ENCODE results near the gene ZNF296.
"Not testable (repeated sequence)": the region's sequence is repeated elsewhere in the genome, so short reads cannot be mapped to it uniquely, and the experiment has no call there.

ZNF296 gene

GRCh38 chr19:45076029-45076850, at the start of gene ZNF296:
TSS of gene ZNF296 (minus strand) at chr19:45076478. CDS start at chr19:45076373, 105 bp downstream.
- DNase-seq: peak; percentile 69

GRCh38 chr19:45125360-45125759, 49.1 kb upstream of the ZNF296 start:
- no peak for DNase-seq

DNA sequence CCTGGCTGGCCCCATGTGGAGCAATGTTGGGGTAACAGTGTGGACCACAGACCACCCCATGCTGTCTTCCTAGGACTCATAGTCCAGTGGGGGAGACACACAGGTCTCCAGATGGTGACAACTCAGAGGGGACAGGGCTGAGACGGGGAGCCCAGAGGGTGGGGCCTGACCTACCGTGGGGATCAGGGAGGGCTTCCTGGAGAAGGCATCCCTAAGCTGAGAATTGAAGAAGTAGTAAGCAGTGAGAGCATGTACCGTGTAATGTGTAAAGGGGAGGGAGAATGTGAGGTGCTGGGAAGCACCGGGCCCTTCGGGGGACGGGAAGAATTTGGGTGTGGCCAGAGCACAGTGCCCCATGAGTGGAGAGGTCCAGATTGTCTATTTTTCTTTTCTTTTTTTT, 47.7 kb upstream of the ZNF296 start:
- no peak for DNase-seq

DNA sequence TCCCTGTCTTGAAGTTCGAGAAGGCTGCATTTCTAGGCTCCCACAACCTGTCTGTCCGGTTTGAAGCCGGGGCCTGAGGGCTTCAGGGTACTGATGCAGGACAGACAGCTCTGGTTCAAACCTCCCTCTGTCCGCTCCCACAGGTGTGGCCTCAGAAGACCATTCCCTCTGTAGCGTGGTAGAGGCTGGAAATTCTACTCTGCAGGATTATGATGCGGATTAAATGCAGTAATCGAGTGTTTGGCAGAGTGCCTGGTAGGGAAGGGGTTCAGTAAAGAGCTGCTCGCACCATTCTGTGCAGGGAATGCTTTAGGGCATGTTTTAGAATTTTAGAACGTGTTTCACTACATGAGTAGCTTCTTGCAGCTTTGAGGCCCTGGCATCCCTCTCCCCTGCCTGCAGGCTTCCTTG, 47.2 kb upstream of the ZNF296 start:
- no peak for DNase-seq

GRCh38 chr19:45122832-45123231, 46.6 kb upstream of the ZNF296 start:
- DNase-seq: no peak

- DNase-seq: no peak
These were observed 45.6 kb upstream of the ZNF296 start for GRCh38 chr19:45121827-45122345.

DNA sequence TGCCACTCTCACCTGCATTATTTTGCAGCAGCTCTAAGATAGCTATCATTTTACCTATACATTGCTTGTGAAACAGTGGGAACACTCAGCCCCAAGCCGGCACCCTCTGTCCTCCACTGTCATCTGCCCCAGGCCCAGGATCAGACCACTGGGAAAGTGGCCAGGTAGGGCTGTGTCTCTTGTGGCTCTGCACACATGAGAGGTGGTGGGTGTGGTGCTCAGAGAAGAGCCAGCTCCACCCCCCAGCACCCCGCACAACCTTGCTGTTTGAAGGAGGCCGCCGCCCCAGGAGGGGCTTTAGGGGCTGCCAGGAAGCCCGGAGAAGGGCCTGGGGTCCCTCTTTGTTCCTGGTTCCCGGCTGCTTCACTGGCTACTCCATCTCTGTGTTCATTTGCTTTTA, 43.3 kb upstream of the ZNF296 start:
- no peak for DNase-seq

DNA sequence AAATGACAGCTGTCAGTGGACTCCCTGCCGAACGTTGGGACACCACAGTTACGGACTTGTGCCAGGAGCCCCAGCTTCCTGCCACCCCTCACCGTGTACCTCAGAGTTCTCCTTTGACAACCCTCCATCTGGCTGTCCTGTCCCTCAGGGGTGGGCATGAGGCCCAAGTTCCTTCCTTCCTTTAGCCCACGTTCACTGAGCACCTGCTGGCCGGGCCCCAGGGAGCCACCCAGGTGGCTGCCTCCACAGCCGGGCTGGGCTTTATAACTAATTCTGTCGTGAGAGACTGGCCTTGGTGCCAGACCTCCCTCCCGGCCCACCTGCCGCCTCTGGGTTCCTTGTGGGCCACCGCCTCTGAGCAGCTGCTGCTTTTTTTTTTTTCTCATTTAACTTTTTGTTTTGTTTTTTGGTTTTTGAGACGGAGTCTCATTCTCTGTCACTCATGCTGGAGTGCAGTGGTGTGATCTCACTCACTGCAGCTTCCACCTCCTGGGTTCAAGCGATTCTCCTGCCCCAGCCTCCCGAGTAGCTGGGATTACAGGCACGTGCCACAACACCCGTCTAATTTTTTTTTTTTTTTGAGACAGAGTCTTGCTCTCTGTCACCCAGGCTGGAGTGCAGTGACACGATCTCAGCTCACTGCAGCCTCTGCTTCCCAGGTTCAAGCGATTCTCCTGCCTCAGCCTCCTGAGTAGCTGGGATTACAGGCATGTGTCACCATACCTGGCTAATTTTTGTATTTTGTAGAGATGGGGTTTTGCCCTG, 42.5 kb upstream of the ZNF296 start:
- DNase-seq: not testable (repeated sequence)

GRCh38 chr19:45118106-45118505, 41.8 kb upstream of the ZNF296 start:
- DNase-seq: no peak

DNA sequence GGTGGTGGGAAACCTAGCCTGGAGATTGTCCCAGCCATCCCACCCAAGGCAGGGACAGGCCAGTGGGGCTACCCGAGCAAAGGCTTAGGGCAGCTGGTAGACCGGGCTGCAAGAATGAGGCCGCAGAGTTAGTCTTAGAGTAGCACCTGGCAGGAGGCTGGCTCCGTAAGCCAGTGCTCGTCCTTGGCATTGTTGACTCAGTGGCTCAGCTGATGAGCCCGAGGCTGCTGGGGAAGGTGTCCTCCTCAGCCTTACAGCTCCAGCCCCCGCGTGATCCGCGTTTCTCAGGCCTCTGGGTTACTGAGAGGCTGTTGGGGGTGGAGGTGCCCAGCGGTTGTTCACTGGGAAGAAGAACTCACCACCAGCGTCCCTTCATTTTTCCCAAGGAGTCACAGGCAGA, 41.4 kb upstream of the ZNF296 start:
- no peak for DNase-seq

- no peak for DNase-seq
These were observed 40.9 kb upstream of the ZNF296 start for GRCh38 chr19:45117167-45117594.

GRCh38 chr19:45115809-45116615, 39.7 kb upstream of the ZNF296 start:
- no peak for DNase-seq

DNA sequence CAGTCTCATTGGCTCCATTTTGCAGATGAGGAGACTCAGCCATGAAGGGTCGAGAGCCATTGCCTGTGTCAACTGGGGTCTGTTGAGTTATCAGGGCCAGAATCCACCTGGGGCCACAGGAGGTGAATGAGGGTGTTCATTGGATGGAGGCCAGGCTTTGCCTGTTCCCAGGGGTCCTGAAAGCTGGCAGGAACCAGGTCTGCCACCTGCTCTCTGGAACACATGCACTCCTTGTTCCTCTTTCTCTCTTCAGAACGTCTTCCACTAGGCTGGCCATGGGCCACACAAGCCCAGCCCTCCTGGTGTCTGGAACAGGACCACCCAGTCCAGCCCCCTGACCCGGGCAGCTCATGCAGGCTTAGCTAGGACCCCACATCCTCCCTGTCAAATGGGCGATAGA, 37.8 kb upstream of the ZNF296 start:
- DNase-seq: peak; percentile 34

GRCh38 chr19:45113628-45114027, 37.4 kb upstream of the ZNF296 start:
- DNase-seq: peak; percentile 49

GRCh38 chr19:45112111-45112827, 36.0 kb upstream of the ZNF296 start:
- DNase-seq: no peak

GRCh38 chr19:45110851-45111266, 34.6 kb upstream of the ZNF296 start:
- DNase-seq: no peak

DNA sequence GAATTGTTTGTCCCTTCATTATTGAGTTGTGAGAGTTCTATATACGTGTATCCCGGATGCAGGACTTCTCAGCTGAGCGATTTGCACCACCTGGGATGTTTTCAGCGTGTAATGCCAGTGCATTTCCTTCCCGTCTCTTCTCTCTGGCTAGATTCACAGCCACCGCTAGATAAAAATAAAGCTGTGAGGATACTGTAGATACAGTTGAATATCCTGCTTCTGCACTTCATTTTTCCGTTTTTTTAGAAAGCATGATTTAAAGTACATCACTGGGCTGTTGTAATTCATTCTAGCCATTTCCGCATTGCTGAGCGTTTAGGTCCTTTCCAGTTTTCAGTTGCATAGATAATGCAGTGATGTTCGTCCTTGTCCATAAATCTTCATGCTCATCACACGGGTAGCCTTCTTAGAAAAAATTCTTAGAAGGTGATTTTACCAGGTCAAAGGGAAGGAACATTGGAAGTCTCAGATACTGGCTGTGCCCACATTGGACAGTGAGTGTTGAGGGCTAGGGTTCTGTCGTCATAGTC, 31.4 kb upstream of the ZNF296 start:
- no peak for DNase-seq

DNA sequence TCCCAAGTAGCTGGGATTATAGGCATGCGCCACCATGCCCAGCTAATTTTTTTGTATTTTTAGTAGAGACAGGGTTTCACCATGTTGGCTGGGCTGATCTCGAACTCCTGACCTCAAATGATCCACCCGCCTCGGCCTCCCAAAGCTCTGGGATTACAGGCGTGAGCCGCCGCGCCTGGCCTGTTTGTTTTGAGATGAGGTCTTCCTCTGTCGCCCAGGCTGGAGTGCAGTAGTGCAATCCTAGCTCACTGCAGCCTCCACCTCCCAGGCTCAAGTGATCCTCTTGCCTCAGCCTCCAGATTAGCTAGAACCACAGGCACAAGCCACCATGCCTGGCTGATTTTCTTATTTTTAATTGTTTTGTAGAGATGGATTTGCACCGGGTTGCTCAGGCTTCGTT, 30.1 kb upstream of the ZNF296 start:
- DNase-seq: not testable (repeated sequence)

DNA sequence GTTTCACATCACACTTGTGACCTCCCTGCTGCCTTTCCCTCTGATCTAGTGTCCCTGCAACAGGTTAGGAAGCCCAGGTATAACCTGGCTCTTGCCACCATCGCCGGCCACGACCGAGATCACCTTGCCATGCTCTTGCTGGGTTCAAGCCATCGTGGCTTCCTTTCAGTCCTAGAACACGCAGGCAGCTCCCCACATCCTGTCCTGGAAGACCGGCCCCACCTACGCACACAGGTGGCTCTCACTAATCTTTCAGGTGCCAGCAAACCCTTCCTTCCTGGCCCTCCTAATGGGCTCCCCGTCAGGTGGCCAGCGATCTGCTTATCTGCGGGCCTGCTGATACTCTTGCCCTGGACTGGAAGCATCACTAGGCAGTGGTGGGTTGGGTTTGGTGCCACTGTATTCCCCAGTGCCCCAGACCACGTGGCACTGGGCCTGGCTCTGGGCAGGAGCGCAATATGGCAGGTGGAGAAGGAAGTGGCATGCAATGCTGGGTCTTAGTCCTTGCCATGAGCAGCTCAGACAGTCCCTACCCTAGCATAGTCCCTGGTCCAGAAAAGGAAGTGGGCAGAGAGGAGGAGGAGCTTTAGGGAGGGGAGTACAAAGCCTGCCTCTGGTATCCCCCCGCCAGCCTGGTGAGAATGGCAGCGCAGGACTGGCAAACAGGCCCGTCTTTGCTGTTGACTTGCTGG, 28.5 kb upstream of the ZNF296 start:
- DNase-seq: no peak

DNA sequence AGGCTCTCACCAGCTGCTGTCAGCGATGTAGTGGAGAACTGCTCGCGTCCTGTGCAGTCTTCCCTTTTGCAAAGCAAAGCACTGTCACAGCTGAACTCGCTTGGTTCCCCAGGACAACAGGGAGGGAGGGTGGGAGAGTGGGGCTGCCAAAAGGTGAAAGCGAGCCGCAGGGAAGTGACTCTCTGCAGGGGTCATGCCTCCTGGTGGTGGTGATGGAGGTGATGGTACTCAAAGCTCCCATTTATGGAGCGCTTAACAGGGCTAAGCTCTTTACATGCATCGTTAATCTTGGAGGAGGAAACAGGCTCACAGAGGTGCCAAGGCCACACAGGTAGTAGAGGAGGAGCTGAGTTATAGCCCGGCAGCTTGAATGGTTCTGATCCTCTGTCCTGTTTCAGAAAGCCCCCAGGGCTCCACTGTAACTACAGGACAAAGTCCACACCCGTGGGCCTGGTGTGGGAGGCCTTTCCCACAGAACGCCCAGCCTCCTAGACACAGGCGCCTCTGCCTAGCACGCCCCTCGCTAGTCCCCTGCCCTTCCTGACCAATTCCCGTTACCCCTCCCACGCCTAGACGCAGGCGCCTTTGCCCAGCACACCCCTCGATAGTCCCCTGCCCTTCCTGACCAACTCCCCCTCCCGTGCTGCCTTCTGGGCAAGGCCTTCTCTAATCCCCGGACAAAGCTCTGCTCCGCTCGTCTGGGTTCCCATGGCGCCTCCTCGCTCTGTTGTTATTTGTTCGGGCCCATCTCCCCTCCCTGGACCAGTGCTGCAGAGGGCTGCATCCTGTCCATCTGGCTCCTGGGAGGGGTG, 27.4 kb upstream of the ZNF296 start:
- DNase-seq: no peak

DNA sequence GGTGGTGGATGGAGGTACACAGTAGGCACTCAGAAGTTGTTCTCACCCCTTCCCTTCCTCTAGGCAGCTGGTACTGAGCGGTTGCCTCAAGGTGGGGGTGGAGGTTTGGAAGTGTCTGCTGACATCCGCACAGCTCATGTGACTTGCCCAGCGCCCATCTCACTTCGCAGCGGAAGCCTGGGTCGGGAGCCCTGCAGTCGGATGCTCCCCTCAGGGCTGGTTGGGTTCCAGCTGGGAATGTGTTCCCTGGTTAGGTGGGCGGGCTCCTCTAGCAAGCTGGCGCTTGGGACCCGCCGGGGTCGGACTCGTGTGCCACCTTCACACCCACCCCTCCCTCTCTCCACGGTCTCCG, 26.9 kb upstream of the ZNF296 start:
- no peak for DNase-seq
